ENCODE measurements around the gene SORBS1. TPM values are rescaled to one million over a fixed set of nuclear protein-coding genes. Genes with fewer than 3 reads are reported as not detected.

The SORBS1 gene
- polyA plus RNA-seq, 1 experiment: 0.40 TPM

GRCh38 chr10:95520617-95521016, 40.6 kb downstream of the SORBS1 start:
- H3K27me3 ChIP-seq (ENCODE audit: control insufficient read depth, insufficient read depth, low read length): no peaks in the 10 kb centered on the region
- no peaks in the 10 kb centered on the region for H3K9me3 ChIP-seq (ENCODE audit: control insufficient read depth, insufficient read depth, low read length)
- ChIA-PET POLR2A (no interaction called here), CTCF (no interaction called here)
- no peak for DNase-seq (ENCODE audit: low read depth, low spot score)
- TF ChIP-seq CTCF (IDR thresholded peaks at IDR 0.05; ENCODE audit: low read depth, low read length): no peak
- H3K4me3 ChIP-seq (ENCODE audit: low read depth, low read length): no peak overlapping the region
- H3K27ac ChIP-seq (ENCODE audit: low read depth, low read length): no peak overlapping the region

GRCh38 chr10:95518455-95519452, 42.4 kb downstream of the SORBS1 start:
- TF ChIP-seq CTCF (IDR thresholded peaks at IDR 0.05; ENCODE audit: low read depth, low read length): no peak
- H3K9me3 ChIP-seq (ENCODE audit: control insufficient read depth, insufficient read depth, low read length): no peaks in the 10 kb centered on the region
- CTCF ChIA-PET: no interaction called here
- H3K4me3 ChIP-seq (ENCODE audit: low read depth, low read length): no peak overlapping the region
- H3K27ac ChIP-seq (ENCODE audit: low read depth, low read length): no peak overlapping the region
- H3K27me3 ChIP-seq (ENCODE audit: control insufficient read depth, insufficient read depth, low read length): no peaks in the 10 kb centered on the region
- DNase-seq (ENCODE audit: low read depth, low spot score): no peak
- POLR2A ChIA-PET: no interaction called here

- DNase-seq (ENCODE audit: low read depth, low spot score): no peak
- Histone ChIP-seq H3K9me3 (ENCODE audit: control insufficient read depth, insufficient read depth, low read length) (no peaks in the 10 kb centered on the region), H3K4me3 (ENCODE audit: low read depth, low read length) (no peak overlapping the region), H3K27ac (ENCODE audit: low read depth, low read length) (no peak overlapping the region), H3K27me3 (ENCODE audit: control insufficient read depth, insufficient read depth, low read length) (no peaks in the 10 kb centered on the region)
- no peak for TF ChIP-seq CTCF (IDR thresholded peaks at IDR 0.05; ENCODE audit: low read depth, low read length)
- CTCF ChIA-PET: no interaction called here
- POLR2A ChIA-PET: no interaction called here
These were observed 43.4 kb downstream of the SORBS1 start for GRCh38 chr10:95517536-95518454.

GRCh38 chr10:95516774-95517373, 44.3 kb downstream of the SORBS1 start:
- Histone ChIP-seq H3K27me3 (ENCODE audit: control insufficient read depth, insufficient read depth, low read length) (no peaks in the 10 kb centered on the region), H3K4me3 (ENCODE audit: low read depth, low read length) (no peak overlapping the region), H3K9me3 (ENCODE audit: control insufficient read depth, insufficient read depth, low read length) (no peaks in the 10 kb centered on the region), H3K27ac (ENCODE audit: low read depth, low read length) (no peak overlapping the region)
- DNase-seq (ENCODE audit: low read depth, low spot score): no peak
- ChIA-PET CTCF (interaction anchor here (0.8 kb wide), 1 partner anchor 72 kb away, joined by 3 read pairs; no protein-coding TSS in a partner anchor), POLR2A (no interaction called here)
- TF ChIP-seq CTCF (IDR thresholded peaks at IDR 0.05; ENCODE audit: low read depth, low read length): no peak
